Measurements from ENCODE around the gene ZBTB16. TPM values are rescaled to one million over a fixed set of nuclear protein-coding genes. Genes with fewer than 3 reads are reported as not detected.

The ZBTB16 gene
- total RNA-seq, 3 donors from 2014 or later = 236 to 358 (median 271) TPM

- Histone ChIP-seq H3K27me3 (no peaks in the 10 kb centered on the region), H3K27ac (no peak overlapping the region), H3K4me3 (no peak overlapping the region), H3K4me1 (no peaks in the 10 kb centered on the region), H3K36me3 (no peaks in the 10 kb centered on the region), H3K9me3 (no peaks in the 10 kb centered on the region)
- intact Hi-C loops (cut with DNase I; ENCODE audit: low total_unique reads) = no loop called here
- TF ChIP-seq, protein P1, sequence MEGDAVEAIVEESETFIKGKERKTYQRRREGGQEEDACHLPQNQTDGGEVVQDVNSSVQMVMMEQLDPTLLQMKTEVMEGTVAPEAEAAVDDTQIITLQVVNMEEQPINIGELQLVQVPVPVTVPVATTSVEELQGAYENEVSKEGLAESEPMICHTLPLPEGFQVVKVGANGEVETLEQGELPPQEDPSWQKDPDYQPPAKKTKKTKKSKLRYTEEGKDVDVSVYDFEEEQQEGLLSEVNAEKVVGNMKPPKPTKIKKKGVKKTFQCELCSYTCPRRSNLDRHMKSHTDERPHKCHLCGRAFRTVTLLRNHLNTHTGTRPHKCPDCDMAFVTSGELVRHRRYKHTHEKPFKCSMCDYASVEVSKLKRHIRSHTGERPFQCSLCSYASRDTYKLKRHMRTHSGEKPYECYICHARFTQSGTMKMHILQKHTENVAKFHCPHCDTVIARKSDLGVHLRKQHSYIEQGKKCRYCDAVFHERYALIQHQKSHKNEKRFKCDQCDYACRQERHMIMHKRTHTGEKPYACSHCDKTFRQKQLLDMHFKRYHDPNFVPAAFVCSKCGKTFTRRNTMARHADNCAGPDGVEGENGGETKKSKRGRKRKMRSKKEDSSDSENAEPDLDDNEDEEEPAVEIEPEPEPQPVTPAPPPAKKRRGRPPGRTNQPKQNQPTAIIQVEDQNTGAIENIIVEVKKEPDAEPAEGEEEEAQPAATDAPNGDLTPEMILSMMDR (IDR thresholded peaks at IDR 0.05) = no peak
- TF ChIP-seq POLR2A (IDR thresholded peaks at IDR 0.05) (no peak), POLR2AphosphoS5 (IDR thresholded peaks at IDR 0.05) (no peak)
- no peak for DNase-seq (ENCODE audit: low spot score in 2 of 2)
Measured at GRCh38 chr11:114269498-114269897, 210.0 kb downstream of the ZBTB16 start.

DNA sequence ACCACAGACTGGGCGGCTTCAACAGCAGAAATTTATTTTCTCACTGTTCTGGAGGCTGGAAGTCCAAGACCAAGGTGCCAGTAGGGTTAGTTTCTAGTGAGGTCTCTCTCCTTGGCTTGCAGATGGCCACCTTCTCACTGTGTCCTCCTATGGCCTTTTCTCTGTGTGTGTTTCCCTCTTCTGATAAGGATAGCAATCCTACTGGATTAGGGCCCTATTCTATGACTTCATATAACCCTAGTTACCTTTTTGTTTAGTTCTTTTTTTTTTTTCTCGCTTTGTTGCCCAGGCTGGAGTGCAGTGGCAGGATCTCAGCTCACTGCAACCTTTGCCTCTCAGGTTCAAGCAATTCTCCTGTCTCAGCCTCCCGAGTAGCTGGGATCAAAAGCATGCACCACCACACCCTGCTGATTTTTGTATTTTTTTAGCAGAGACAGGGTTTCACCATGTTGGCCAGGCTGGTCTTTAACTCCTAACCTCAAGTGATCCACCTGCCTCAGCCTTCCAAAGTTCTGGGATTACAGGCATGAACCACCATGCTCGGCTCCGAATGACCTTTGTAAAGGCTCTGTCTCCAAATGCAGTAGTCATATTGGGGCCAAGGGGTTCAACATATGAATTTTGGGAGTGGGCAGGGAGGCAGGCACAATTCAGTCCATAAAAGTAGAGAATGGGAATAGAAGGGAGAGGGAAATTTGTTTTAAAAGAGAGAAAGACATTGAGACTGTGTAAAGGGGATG, 211.2 kb downstream of the ZBTB16 start:
- no peaks in the 10 kb centered on the region for H3K9me3 ChIP-seq
- H3K27me3 ChIP-seq = no peaks in the 10 kb centered on the region
- no peak for TF ChIP-seq POLR2A (IDR thresholded peaks at IDR 0.05)
- no peak for TF ChIP-seq POLR2AphosphoS5 (IDR thresholded peaks at IDR 0.05)
- TF ChIP-seq, protein P1 (IDR thresholded peaks at IDR 0.05) = no peak
- intact Hi-C loops (cut with DNase I; ENCODE audit: low total_unique reads) = no loop called here
- no peak for DNase-seq (ENCODE audit: low spot score in 2 of 2)
- H3K36me3 ChIP-seq = no peaks in the 10 kb centered on the region
- H3K4me1 ChIP-seq = no peaks in the 10 kb centered on the region
- no peak overlapping the region for H3K27ac ChIP-seq
- no peak overlapping the region for H3K4me3 ChIP-seq

GRCh38 chr11:114271316-114271715, 211.8 kb downstream of the ZBTB16 start:
- H3K27me3 ChIP-seq = no peaks in the 10 kb centered on the region
- H3K4me3 ChIP-seq = no peak overlapping the region
- DNase-seq (ENCODE audit: low spot score in 2 of 2) = no peak
- TF ChIP-seq POLR2AphosphoS5 (IDR thresholded peaks at IDR 0.05) = no peak
- no peak for TF ChIP-seq POLR2A (IDR thresholded peaks at IDR 0.05)
- TF ChIP-seq, protein P1 (IDR thresholded peaks at IDR 0.05) = no peak
- no peaks in the 10 kb centered on the region for H3K36me3 ChIP-seq
- H3K4me1 ChIP-seq = no peaks in the 10 kb centered on the region
- H3K9me3 ChIP-seq = no peaks in the 10 kb centered on the region
- intact Hi-C loops (cut with DNase I; ENCODE audit: low total_unique reads) = no loop called here
- H3K27ac ChIP-seq = no peak overlapping the region

DNA sequence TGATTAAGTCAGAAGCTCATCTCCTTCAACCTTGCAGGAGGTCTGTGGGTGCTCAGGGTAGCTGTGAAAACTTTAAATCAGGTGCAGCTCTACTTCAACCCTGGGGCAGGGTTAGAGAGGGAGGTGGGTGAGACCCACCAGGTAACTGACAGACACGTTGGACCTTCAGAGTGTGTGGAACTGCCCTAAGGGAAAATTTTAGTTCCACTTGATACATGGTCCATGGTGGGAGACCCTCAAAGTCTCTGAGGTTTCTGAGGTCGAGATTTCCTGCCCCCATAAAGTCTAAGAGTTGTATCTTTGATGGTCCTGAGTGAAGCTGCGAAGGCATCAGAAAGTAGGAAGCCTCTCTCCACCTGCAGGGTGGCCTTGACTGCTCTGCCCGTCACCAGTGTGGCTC, 212.8 kb downstream of the ZBTB16 start:
- H3K9me3 ChIP-seq = no peaks in the 10 kb centered on the region
- intact Hi-C loops (cut with DNase I; ENCODE audit: low total_unique reads) = no loop called here
- H3K4me3 ChIP-seq = no peak overlapping the region
- H3K27ac ChIP-seq = no peak overlapping the region
- no peaks in the 10 kb centered on the region for H3K27me3 ChIP-seq
- TF ChIP-seq POLR2AphosphoS5 (IDR thresholded peaks at IDR 0.05) (no peak), POLR2A (IDR thresholded peaks at IDR 0.05) (no peak)
- TF ChIP-seq, protein P1 (IDR thresholded peaks at IDR 0.05) = no peak
- H3K4me1 ChIP-seq = no peaks in the 10 kb centered on the region
- DNase-seq (ENCODE audit: low spot score in 2 of 2) = no peak
- H3K36me3 ChIP-seq = no peaks in the 10 kb centered on the region

DNA sequence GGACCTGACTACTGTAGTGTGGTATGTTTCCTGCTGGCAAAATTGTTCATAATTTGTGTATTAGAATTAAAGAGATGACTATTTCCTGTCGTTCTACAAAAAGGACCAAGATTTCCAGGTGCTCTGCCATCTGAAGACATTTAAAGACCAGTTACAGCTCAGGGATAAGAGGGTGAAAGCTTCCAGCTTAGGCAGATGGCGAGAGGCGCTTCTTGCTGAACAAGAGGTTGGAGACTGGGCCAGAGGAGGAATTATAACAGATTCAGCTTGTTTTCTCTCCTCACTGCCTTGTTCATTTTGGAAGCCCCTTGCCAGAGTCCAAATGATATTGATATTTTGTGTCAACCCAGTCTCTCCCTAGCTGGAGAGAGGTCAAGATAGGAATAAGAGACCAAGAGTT, 213.6 kb downstream of the ZBTB16 start:
- intact Hi-C loops (cut with DNase I; ENCODE audit: low total_unique reads) = no loop called here
- Histone ChIP-seq H3K36me3 (no peaks in the 10 kb centered on the region), H3K27ac (no peak overlapping the region), H3K4me3 (no peak overlapping the region), H3K4me1 (no peaks in the 10 kb centered on the region), H3K9me3 (no peaks in the 10 kb centered on the region), H3K27me3 (no peaks in the 10 kb centered on the region)
- TF ChIP-seq POLR2AphosphoS5 (IDR thresholded peaks at IDR 0.05) = no peak
- no peak for TF ChIP-seq POLR2A (IDR thresholded peaks at IDR 0.05)
- TF ChIP-seq, protein P1 (IDR thresholded peaks at IDR 0.05) = no peak
- no peak for DNase-seq (ENCODE audit: low spot score in 2 of 2)
